Endothelial cell of umbilical vein (primary cell): ENCODE data around the gene GRPR.

ENCODE experiments used
- EZH2 ChIP-seq: IDR thresholded peaks from 2 replicates; pipeline ENCODE4 v1.6.1; 2012; ENCODE audit warnings: borderline replicate concordance, low read depth, mild to moderate bottlenecking, moderate library complexity, low read length, inconsistent platforms; ENCODE audit not compliant: severe bottlenecking
- FOS ChIP-seq: IDR thresholded peaks from 2 replicates; pipeline ENCODE4 v1.6.1; 2011; ENCODE audit warnings: mild to moderate bottlenecking, low read length, moderate library complexity, borderline replicate concordance; ENCODE audit not compliant: insufficient read depth
- JUN ChIP-seq: IDR thresholded peaks from 2 replicates; pipeline ENCODE4 v1.6.1; 2011; ENCODE audit warnings: borderline replicate concordance, low read depth; ENCODE audit not compliant: insufficient read length, insufficient read depth
- MYC ChIP-seq: IDR thresholded peaks from one replicate; pipeline ENCODE4 v1.6.1; 2011; ENCODE audit warnings: mild to moderate bottlenecking, low read depth, low read length
- POLR2A ChIP-seq: IDR thresholded peaks from 2 replicates; pipeline ENCODE4 v1.6.1; 2012; ENCODE audit warnings: low read depth, mild to moderate bottlenecking, control low read depth, low read length
- POLR2AphosphoS5 ChIP-seq: IDR thresholded peaks from 2 replicates; pipeline ENCODE4 v1.6.1; 2012; ENCODE audit warnings: low read depth, mild to moderate bottlenecking, control low read depth, low read length, moderate library complexity; ENCODE audit not compliant: insufficient read depth
- TF ChIP-seq, protein P1 (sequence below), 2 donors: IDR thresholded peaks; 1 replicate in 1 of 2; 2 replicates in 1 of 2; pipeline ENCODE4 v1.5.1; 2011; ENCODE audit warnings: low read length in 2 of 2, mild to moderate bottlenecking in 2 of 2, moderate library complexity in 2 of 2, control low read depth in 1 of 2, inconsistent platforms in 1 of 2, low read depth in 1 of 2; ENCODE audit not compliant: insufficient read depth in 1 of 2; ENCODE audit errors: extremely low read depth in 1 of 2
- TF ChIP-seq, protein P2 (sequence below): IDR thresholded peaks from 2 replicates; pipeline ENCODE4 v1.6.1; 2011; ENCODE audit not compliant: insufficient read depth, insufficient read length

DNA sequence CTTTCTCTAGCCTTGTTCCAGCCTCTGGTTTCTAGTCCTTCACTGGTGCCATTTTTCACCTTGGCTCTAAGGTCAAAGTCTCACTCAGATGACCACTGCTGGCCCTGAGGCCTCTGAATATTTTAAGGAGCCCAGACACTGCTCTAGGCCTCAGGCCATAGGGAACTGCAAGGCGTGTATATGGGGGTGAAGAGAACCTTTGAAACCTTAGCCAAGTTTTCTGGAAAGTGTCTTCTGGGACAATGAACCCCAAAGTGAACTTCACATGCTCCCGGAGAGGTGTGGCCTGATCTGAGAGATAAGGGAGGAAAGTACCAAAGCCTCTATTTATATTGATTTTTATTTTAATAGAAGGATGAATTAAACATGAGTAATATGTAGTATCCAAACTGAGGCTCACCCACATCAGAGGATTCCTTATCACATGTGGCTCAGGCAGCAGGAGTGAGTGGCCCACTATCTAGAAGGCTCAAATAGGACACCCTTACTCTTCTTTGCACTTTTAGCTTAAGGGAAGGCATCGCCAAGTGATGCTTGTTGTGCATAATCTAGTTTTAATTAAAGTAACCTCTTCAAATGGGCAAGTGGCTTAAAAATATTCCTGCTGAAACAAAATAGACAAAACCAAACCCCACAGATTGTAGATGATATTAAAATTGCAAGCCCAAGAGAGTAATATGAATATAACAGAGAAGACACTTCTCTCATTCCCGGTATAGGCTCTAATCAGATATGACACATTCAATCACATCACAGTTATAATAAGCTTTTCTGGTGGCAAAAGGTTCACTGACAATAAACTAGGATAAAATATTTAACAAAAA lies 18.3 kb downstream of the GRPR start:
- TF ChIP-seq, protein P1, sequence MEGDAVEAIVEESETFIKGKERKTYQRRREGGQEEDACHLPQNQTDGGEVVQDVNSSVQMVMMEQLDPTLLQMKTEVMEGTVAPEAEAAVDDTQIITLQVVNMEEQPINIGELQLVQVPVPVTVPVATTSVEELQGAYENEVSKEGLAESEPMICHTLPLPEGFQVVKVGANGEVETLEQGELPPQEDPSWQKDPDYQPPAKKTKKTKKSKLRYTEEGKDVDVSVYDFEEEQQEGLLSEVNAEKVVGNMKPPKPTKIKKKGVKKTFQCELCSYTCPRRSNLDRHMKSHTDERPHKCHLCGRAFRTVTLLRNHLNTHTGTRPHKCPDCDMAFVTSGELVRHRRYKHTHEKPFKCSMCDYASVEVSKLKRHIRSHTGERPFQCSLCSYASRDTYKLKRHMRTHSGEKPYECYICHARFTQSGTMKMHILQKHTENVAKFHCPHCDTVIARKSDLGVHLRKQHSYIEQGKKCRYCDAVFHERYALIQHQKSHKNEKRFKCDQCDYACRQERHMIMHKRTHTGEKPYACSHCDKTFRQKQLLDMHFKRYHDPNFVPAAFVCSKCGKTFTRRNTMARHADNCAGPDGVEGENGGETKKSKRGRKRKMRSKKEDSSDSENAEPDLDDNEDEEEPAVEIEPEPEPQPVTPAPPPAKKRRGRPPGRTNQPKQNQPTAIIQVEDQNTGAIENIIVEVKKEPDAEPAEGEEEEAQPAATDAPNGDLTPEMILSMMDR (IDR thresholded peaks at IDR 0.05; ENCODE audit: extremely low read depth in 1 of 2, insufficient read depth in 1 of 2, low read depth in 1 of 2, low read length in 2 of 2), result no peak
- TF ChIP-seq POLR2AphosphoS5 (no peak), EZH2 (no peak), POLR2A (no peak), MYC (no peak), JUN (no peak), FOS (no peak)
- TF ChIP-seq, protein P2, sequence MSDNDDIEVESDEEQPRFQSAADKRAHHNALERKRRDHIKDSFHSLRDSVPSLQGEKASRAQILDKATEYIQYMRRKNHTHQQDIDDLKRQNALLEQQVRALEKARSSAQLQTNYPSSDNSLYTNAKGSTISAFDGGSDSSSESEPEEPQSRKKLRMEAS, result no peak
